ENCODE data around the gene IPO11. TPM values are rescaled to one million over a fixed set of nuclear protein-coding genes. Genes with fewer than 3 reads are reported as not detected.

Gene IPO11
- total RNA-seq, 2 donors from 2014 or later = 17.5 to 39.8 TPM

- no peak overlapping the region for H3K27ac ChIP-seq
Measured at GRCh38 chr5:62614355-62614754, 201.8 kb downstream of the IPO11 start.

GRCh38 chr5:62616615-62617277 lies 204.2 kb downstream of the IPO11 start:
- TF ChIP-seq CTCF (IDR thresholded peaks at IDR 0.05) = no peak
- intact Hi-C loops (cut with DNase I) = no loop called here
- no peak overlapping the region for H3K27ac ChIP-seq
- no peaks in the 10 kb centered on the region for H3K9me3 ChIP-seq
- no peaks in the 10 kb centered on the region for H3K36me3 ChIP-seq
- H3K4me1 ChIP-seq = no peaks in the 10 kb centered on the region
- DNase-seq = no peak
- no peak overlapping the region for H3K9ac ChIP-seq (ENCODE audit: low read depth in 2 of 2, low read length in 2 of 2)
- no peak overlapping the region for H3K4me3 ChIP-seq
- no peaks in the 10 kb centered on the region for H3K27me3 ChIP-seq

More at GRCh38 chr5:62614355-62614754, 201.8 kb downstream of the IPO11 start:
- Histone ChIP-seq H3K36me3 (no peaks in the 10 kb centered on the region), H3K9ac (ENCODE audit: low read depth in 2 of 2, low read length in 2 of 2) (no peak overlapping the region), H3K9me3 (no peaks in the 10 kb centered on the region), H3K4me3 (no peak overlapping the region), H3K4me1 (no peaks in the 10 kb centered on the region), H3K27me3 (no peaks in the 10 kb centered on the region)
- DNase-seq = no peak
- intact Hi-C loops (cut with DNase I) = no loop called here
- TF ChIP-seq CTCF (IDR thresholded peaks at IDR 0.05) = no peak

- DNase-seq = no peak
- Histone ChIP-seq H3K27me3 (no peaks in the 10 kb centered on the region), H3K36me3 (no peaks in the 10 kb centered on the region), H3K9ac (ENCODE audit: low read depth in 2 of 2, low read length in 2 of 2) (no peak overlapping the region), H3K4me3 (no peak overlapping the region), H3K27ac (no peak overlapping the region), H3K9me3 (no peaks in the 10 kb centered on the region), H3K4me1 (no peaks in the 10 kb centered on the region)
- no peak for TF ChIP-seq CTCF (IDR thresholded peaks at IDR 0.05)
- intact Hi-C loops (cut with DNase I) = no loop called here
Measured at GRCh38 chr5:62617943-62618342, 205.4 kb downstream of the IPO11 start.

GRCh38 chr5:62620761-62621160 lies 208.2 kb downstream of the IPO11 start:
- no peaks in the 10 kb centered on the region for H3K36me3 ChIP-seq
- intact Hi-C loops (cut with DNase I) = no loop called here
- TF ChIP-seq CTCF (IDR thresholded peaks at IDR 0.05) = no peak
- no peak overlapping the region for H3K9ac ChIP-seq (ENCODE audit: low read depth in 2 of 2, low read length in 2 of 2)
- H3K4me3 ChIP-seq = no peak overlapping the region
- H3K4me1 ChIP-seq = no peaks in the 10 kb centered on the region
- no peak overlapping the region for H3K27ac ChIP-seq
- no peaks in the 10 kb centered on the region for H3K9me3 ChIP-seq
- no peaks in the 10 kb centered on the region for H3K27me3 ChIP-seq
- no peak for DNase-seq

GRCh38 chr5:62621280-62621679 lies 208.7 kb downstream of the IPO11 start:
- no peak for TF ChIP-seq CTCF (IDR thresholded peaks at IDR 0.05)
- no peak overlapping the region for H3K27ac ChIP-seq
- H3K27me3 ChIP-seq = no peaks in the 10 kb centered on the region
- no peak overlapping the region for H3K9ac ChIP-seq (ENCODE audit: low read depth in 2 of 2, low read length in 2 of 2)
- H3K4me3 ChIP-seq = no peak overlapping the region
- no peaks in the 10 kb centered on the region for H3K36me3 ChIP-seq
- no peaks in the 10 kb centered on the region for H3K9me3 ChIP-seq
- H3K4me1 ChIP-seq = no peaks in the 10 kb centered on the region
- intact Hi-C loops (cut with DNase I) = no loop called here
- no peak for DNase-seq
